HEK293 (cell line): ENCODE results near the gene KIAA1755.

ENCODE experiments used
- CTCF ChIA-PET: fragments of 350-600 bp; formaldehyde crosslinking; extraction: SDS; loops from one replicate; lab custom pipeline; 2021; ENCODE audit warnings: antibody characterized with exemption; lab: Yijun Ruan, JAX
- POLR2A ChIA-PET: fragments of 300-600 bp; formaldehyde crosslinking; extraction: SDS; loops from one replicate; lab custom pipeline; 2020; ENCODE audit warnings: antibody characterized with exemption, inconsistent platforms; lab: Yijun Ruan, JAX
- H3K27ac ChIP-seq: fragments of 200-500 bp; sonication (Bioruptor generic); 2 replicates; pipeline ENCODE4 v1.5.1; 2014; ENCODE audit warnings: low read depth, low read length, control low read depth, inconsistent platforms; ENCODE audit errors: extremely low read depth
- H3K36me3 ChIP-seq, 2 experiments: fragments of 200-500 bp in 1 of 2; sonication (Bioruptor generic) in 1 of 2; 1 replicate in 1 of 2; 2 replicates in 1 of 2; pipeline ENCODE4 v1.5.1; 2014 to 2017; ENCODE audit warnings: inconsistent platforms in 2 of 2, low read length in 2 of 2; ENCODE audit not compliant: control insufficient read depth in 2 of 2, insufficient read depth in 1 of 2
- H3K4me1 ChIP-seq: fragments of 200-500 bp; sonication (Bioruptor generic); 2 replicates; pipeline ENCODE4 v1.5.1; 2014; ENCODE audit warnings: mild to moderate bottlenecking, low read length, inconsistent platforms; ENCODE audit not compliant: control insufficient read depth, insufficient read depth
- H3K4me3 ChIP-seq: 2 replicates; pipeline ENCODE4 v1.5.1; 2011; ENCODE audit warnings: low read depth, mild to moderate bottlenecking, control low read depth, low read length, moderate library complexity
- H3K9me3 ChIP-seq: fragments of 200-500 bp; sonication (Bioruptor generic); 2 replicates; pipeline ENCODE4 v1.5.1; 2014; ENCODE audit warnings: low read depth, low read length, inconsistent platforms; ENCODE audit not compliant: control insufficient read depth, insufficient read depth
- INSM2 ChIP-seq: fragments of 450-650 bp; formaldehyde crosslinking; IDR thresholded peaks from 2 replicates; pipeline ENCODE4 v1.5.1; 2016; ENCODE audit warnings: missing biosample characterization, missing genetic modification characterization
- KLF1 ChIP-seq: fragments of 450-650 bp; formaldehyde crosslinking; IDR thresholded peaks from 2 replicates; pipeline ENCODE4 v1.5.1; 2016; ENCODE audit warnings: missing biosample characterization, missing genetic modification characterization
- REST ChIP-seq: fragments of 450-650 bp; formaldehyde crosslinking; IDR thresholded peaks from 2 replicates; pipeline ENCODE4 v1.5.1; 2016; ENCODE audit warnings: missing biosample characterization, missing genetic modification characterization
- SCRT1 ChIP-seq: fragments of 450-650 bp; formaldehyde crosslinking; IDR thresholded peaks from 2 replicates; pipeline ENCODE4 v1.5.1; 2016; ENCODE audit warnings: missing biosample characterization, missing genetic modification characterization, borderline replicate concordance
- YY2 ChIP-seq: fragments of 450-650 bp; formaldehyde crosslinking; IDR thresholded peaks from 2 replicates; pipeline ENCODE4 v1.5.1; 2016; ENCODE audit warnings: missing biosample characterization, missing genetic modification characterization
- ZBTB17 ChIP-seq: fragments of 450-650 bp; formaldehyde crosslinking; IDR thresholded peaks from 2 replicates; pipeline ENCODE4 v1.5.1; 2016; ENCODE audit warnings: missing biosample characterization, missing genetic modification characterization
- ZBTB20 ChIP-seq: fragments of 450-650 bp; formaldehyde crosslinking; IDR thresholded peaks from 2 replicates; pipeline ENCODE4 v1.5.1; 2016; ENCODE audit warnings: missing biosample characterization, missing genetic modification characterization
- ZBTB21 ChIP-seq: fragments of 450-650 bp; formaldehyde crosslinking; IDR thresholded peaks from 2 replicates; pipeline ENCODE4 v1.5.1; 2017; ENCODE audit warnings: missing biosample characterization, missing genetic modification characterization
- ZBTB26 ChIP-seq: fragments of 450-650 bp; formaldehyde crosslinking; optimal IDR thresholded peaks from 2 replicates; pipeline ENCODE3; 2016; ENCODE audit warnings: missing biosample characterization, mild to moderate bottlenecking, missing genetic modification characterization
- ZBTB48 ChIP-seq: fragments of 450-650 bp; formaldehyde crosslinking; IDR thresholded peaks from 2 replicates; pipeline ENCODE4 v1.5.1; 2016; ENCODE audit warnings: missing biosample characterization, missing genetic modification characterization
- ZBTB8A ChIP-seq: fragments of 450-650 bp; formaldehyde crosslinking; IDR thresholded peaks from 2 replicates; pipeline ENCODE4 v1.5.1; 2016; ENCODE audit warnings: missing biosample characterization, missing genetic modification characterization
- ZNF155 ChIP-seq: fragments of 450-650 bp; formaldehyde crosslinking; IDR thresholded peaks from 2 replicates; pipeline ENCODE4 v1.5.1; 2016; ENCODE audit warnings: missing biosample characterization, missing genetic modification characterization
- ZNF18 ChIP-seq: fragments of 450-650 bp; formaldehyde crosslinking; IDR thresholded peaks from 2 replicates; pipeline ENCODE4 v1.5.1; 2016; ENCODE audit warnings: missing biosample characterization, missing genetic modification characterization
- ZNF239 ChIP-seq: fragments of 450-650 bp; formaldehyde crosslinking; IDR thresholded peaks from 2 replicates; pipeline ENCODE4 v1.5.1; 2016; ENCODE audit warnings: missing biosample characterization, missing genetic modification characterization
- ZNF423 ChIP-seq: fragments of 450-650 bp; formaldehyde crosslinking; IDR thresholded peaks from 2 replicates; pipeline ENCODE4 v1.5.1; 2016; ENCODE audit warnings: missing biosample characterization, missing genetic modification characterization
- ZNF518A ChIP-seq: fragments of 450-650 bp; formaldehyde crosslinking; conservative IDR thresholded peaks from 2 replicates; pipeline ENCODE4 v1.5.1; 2016; ENCODE audit warnings: low read depth, missing biosample characterization, missing genetic modification characterization
- ZNF561 ChIP-seq: fragments of 450-650 bp; IDR thresholded peaks from 2 replicates; pipeline ENCODE4 v1.5.1; 2018; ENCODE audit warnings: missing biosample characterization, missing genetic modification characterization, borderline replicate concordance
- ZNF654 ChIP-seq: fragments of 450-650 bp; formaldehyde crosslinking; IDR thresholded peaks from 2 replicates; pipeline ENCODE4 v1.5.1; 2016; ENCODE audit warnings: low read depth, missing biosample characterization, missing genetic modification characterization

The KIAA1755 gene

GRCh38 chr20:38165089-38165965, 95.2 kb downstream of the KIAA1755 start, which contains the start of gene TGM2 (continued):
- TF ChIP-seq ZNF423 (tag by site-specific recombination) (peak; percentile 88), ZBTB21 (tag by site-specific recombination) (no peak), ZBTB20 (tag by site-specific recombination) (peak; percentile 51; the same call in 1 of the 2 replicates), ZBTB48 (tag by site-specific recombination) (peak; percentile 85), ZNF654 (tag by site-specific recombination) (peak; percentile 45), ZNF239 (tag by site-specific recombination) (no peak), ZBTB17 (tag by site-specific recombination) (0 out of 2 replicates have a peak, but pooled peaks have one; percentile 12), ZNF155 (tag by site-specific recombination) (no peak)

GRCh38 chr20:38164624-38165088, 95.9 kb downstream of the KIAA1755 start:
- TF ChIP-seq SCRT1 (tag by site-specific recombination) (peak; percentile 42; the same call in 1 of the 2 replicates), INSM2 (no peak)
- ChIA-PET POLR2A (interaction anchor here (1.5 kb wide), 1 partner anchor 92 kb away, joined by 3 read pairs; no protein-coding TSS in a partner anchor), CTCF (interaction anchor here (0.6 to 4.9 kb wide), 19 partner anchors 8 to 1744 kb away, joined by 3 to 49 read pairs (median 4); no protein-coding TSS in a partner anchor)
- Histone ChIP-seq H3K27ac (no peak overlapping the region), H3K36me3 (no peaks in the 10 kb centered on the region), H3K4me1 (no peaks in the 10 kb centered on the region), H3K9me3 (no peaks in the 10 kb centered on the region), H3K4me3 (peak overlapping the region; percentile 32)

GRCh38 chr20:38164069-38164468, 96.5 kb downstream of the KIAA1755 start:
- POLR2A ChIA-PET, result interaction anchor here (1.5 kb wide), 1 partner anchor 91 kb away, joined by 3 read pairs; no protein-coding TSS in a partner anchor
- Histone ChIP-seq H3K4me3 (no peak overlapping the region), H3K4me1 (no peaks in the 10 kb centered on the region), H3K9me3 (no peaks in the 10 kb centered on the region), H3K36me3 (no peaks in the 10 kb centered on the region), H3K27ac (no peak overlapping the region)
- CTCF ChIA-PET, result interaction anchor here (0.6 to 4.9 kb wide), 17 partner anchors 9 to 1745 kb away, joined by 3 to 49 read pairs (median 5); no protein-coding TSS in a partner anchor
- no peak for TF ChIP-seq ZBTB26
- TF ChIP-seq ZBTB8A, result no peak
- no peak for TF ChIP-seq REST (tag by site-specific recombination)
- no peak for TF ChIP-seq ZNF18 (tag by site-specific recombination)
- TF ChIP-seq YY2, result no peak
- no peak for TF ChIP-seq KLF1 (tag by site-specific recombination)
- TF ChIP-seq ZNF518A (tag by site-specific recombination), result no peak
- TF ChIP-seq ZNF561, result no peak
- TF ChIP-seq ZBTB48 (tag by site-specific recombination), result no peak
